ENCODE measurements around the gene ASGR1.

GRCh38 chr17:7221278-7222092 lies 42.3 kb upstream of the ASGR1 start:
- TF ChIP-seq POLR2A (IDR thresholded peaks at IDR 0.05) (no peak), EP300 (IDR thresholded peaks at IDR 0.05) (no peak)
- TF ChIP-seq, protein P1, sequence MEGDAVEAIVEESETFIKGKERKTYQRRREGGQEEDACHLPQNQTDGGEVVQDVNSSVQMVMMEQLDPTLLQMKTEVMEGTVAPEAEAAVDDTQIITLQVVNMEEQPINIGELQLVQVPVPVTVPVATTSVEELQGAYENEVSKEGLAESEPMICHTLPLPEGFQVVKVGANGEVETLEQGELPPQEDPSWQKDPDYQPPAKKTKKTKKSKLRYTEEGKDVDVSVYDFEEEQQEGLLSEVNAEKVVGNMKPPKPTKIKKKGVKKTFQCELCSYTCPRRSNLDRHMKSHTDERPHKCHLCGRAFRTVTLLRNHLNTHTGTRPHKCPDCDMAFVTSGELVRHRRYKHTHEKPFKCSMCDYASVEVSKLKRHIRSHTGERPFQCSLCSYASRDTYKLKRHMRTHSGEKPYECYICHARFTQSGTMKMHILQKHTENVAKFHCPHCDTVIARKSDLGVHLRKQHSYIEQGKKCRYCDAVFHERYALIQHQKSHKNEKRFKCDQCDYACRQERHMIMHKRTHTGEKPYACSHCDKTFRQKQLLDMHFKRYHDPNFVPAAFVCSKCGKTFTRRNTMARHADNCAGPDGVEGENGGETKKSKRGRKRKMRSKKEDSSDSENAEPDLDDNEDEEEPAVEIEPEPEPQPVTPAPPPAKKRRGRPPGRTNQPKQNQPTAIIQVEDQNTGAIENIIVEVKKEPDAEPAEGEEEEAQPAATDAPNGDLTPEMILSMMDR (IDR thresholded peaks at IDR 0.05): no peak
